K562 (cell line): ENCODE measurements around the gene ACADSB.

ENCODE experiments used
- CAMTA2 ChIP-seq: fragments of 250-450 bp; sonication (Bioruptor Pico); conservative IDR thresholded peaks from 2 replicates; pipeline ENCODE4 v1.5.1; 2022
- CEBPG ChIP-seq, 3 experiments: fragments of 200-800 bp in 1 of 3; sonication (Bioruptor generic) in 1 of 3; sonication (generic) in 1 of 3; formaldehyde crosslinking in 1 of 3; IDR thresholded peaks in 2 of 3; conservative IDR thresholded peaks in 1 of 3; 2 replicates each; pipeline versions ENCODE4 v1.6.1 to v1.8.0; 2016 to 2022; ENCODE audit warnings: missing compliant biosample characterization in 2 of 3, missing genetic modification characterization in 2 of 3, mild to moderate bottlenecking in 1 of 3, missing genetic modification reagents in 1 of 3
- CTCF ChIP-seq, 3 experiments: IDR thresholded peaks in 2 of 3; conservative IDR thresholded peaks in 1 of 3; 2 replicates each; pipeline ENCODE4 v1.5.1; 2011 to 2012; ENCODE audit warnings: low read length in 3 of 3, mild to moderate bottlenecking in 3 of 3, control low read depth in 2 of 3, improper control_type of control experiment in 1 of 3, inconsistent platforms in 1 of 3, low read depth in 1 of 3, mixed read lengths in 1 of 3, moderate library complexity in 1 of 3; ENCODE audit not compliant: insufficient read depth in 2 of 3
- E2F1 ChIP-seq: sonication (generic); formaldehyde crosslinking; IDR thresholded peaks from 2 replicates; pipeline ENCODE4 v1.8.1; 2023; ENCODE audit warnings: mild to moderate bottlenecking, missing genetic modification reagents, moderate library complexity
- ELF1 ChIP-seq: fragments of 200-800 bp; sonication (Bioruptor generic); IDR thresholded peaks from 2 replicates; pipeline ENCODE4 v1.6.1; 2016; ENCODE audit warnings: missing genetic modification characterization, missing compliant biosample characterization
- EZH2 ChIP-seq: IDR thresholded peaks from 2 replicates; pipeline ENCODE4 v1.6.1; 2012; ENCODE audit warnings: low read depth, mild to moderate bottlenecking, inconsistent platforms, low read length, borderline replicate concordance
- GABPA ChIP-seq: fragments of 200-800 bp; sonication (Bioruptor generic); conservative IDR thresholded peaks from 2 replicates; pipeline ENCODE4 v1.6.1; 2016; ENCODE audit warnings: low read depth, missing genetic modification characterization, missing compliant biosample characterization
- HDAC2 ChIP-seq: fragments of 450-650 bp; IDR thresholded peaks from 2 replicates; pipeline ENCODE4 v1.6.1; 2016; ENCODE audit warnings: mild to moderate bottlenecking
- LARP7 ChIP-seq: fragments of 450-650 bp; IDR thresholded peaks from 2 replicates; pipeline ENCODE4 v1.6.1; 2016
- SMC3 ChIP-seq: conservative IDR thresholded peaks from 2 replicates; pipeline ENCODE4 v1.6.1; 2011; ENCODE audit warnings: low read depth, low read length, improper control_type of control experiment; ENCODE audit not compliant: insufficient read depth
- TEAD4 ChIP-seq, 2 experiments: sonication (generic) in 1 of 2; formaldehyde crosslinking in 1 of 2; IDR thresholded peaks; 2 replicates each; pipeline versions ENCODE4 v1.6.1 to v1.8.0; 2012 to 2022; ENCODE audit warnings: borderline replicate concordance in 1 of 2, inconsistent platforms in 1 of 2, low read length in 1 of 2, mild to moderate bottlenecking in 1 of 2, missing genetic modification reagents in 1 of 2
- THAP7 ChIP-seq: fragments of 250-450 bp; sonication (Bioruptor Pico); IDR thresholded peaks from 2 replicates; pipeline ENCODE4 v1.5.0; 2021
- TF ChIP-seq, protein P1 (sequence below): sonication (generic); formaldehyde crosslinking; IDR thresholded peaks from 2 replicates; pipeline ENCODE4 v1.8.0; 2022; ENCODE audit warnings: mild to moderate bottlenecking, missing genetic modification reagents

- no peak for TF ChIP-seq CEBPG (CRISPR knock-in tag; IDR thresholded peaks at IDR 0.05)
- TF ChIP-seq CEBPG (tag; conservative IDR thresholded peaks at IDR 0.05 in 1 of 2, IDR thresholded peaks at IDR 0.05 in 1 of 2) = no peak
- TF ChIP-seq EZH2 = no peak
- TF ChIP-seq ELF1 (tag) = no peak
- TF ChIP-seq SMC3 = no peak
- TF ChIP-seq TEAD4 (IDR thresholded peaks at IDR 0.05; ENCODE audit: low read length) = no peak
- no peak for TF ChIP-seq TEAD4 (CRISPR knock-in tag; IDR thresholded peaks at IDR 0.05; ENCODE audit: borderline replicate concordance)
- no peak for TF ChIP-seq THAP7 (CRISPR knock-in tag)
- no peak for TF ChIP-seq LARP7
- TF ChIP-seq, protein P1, sequence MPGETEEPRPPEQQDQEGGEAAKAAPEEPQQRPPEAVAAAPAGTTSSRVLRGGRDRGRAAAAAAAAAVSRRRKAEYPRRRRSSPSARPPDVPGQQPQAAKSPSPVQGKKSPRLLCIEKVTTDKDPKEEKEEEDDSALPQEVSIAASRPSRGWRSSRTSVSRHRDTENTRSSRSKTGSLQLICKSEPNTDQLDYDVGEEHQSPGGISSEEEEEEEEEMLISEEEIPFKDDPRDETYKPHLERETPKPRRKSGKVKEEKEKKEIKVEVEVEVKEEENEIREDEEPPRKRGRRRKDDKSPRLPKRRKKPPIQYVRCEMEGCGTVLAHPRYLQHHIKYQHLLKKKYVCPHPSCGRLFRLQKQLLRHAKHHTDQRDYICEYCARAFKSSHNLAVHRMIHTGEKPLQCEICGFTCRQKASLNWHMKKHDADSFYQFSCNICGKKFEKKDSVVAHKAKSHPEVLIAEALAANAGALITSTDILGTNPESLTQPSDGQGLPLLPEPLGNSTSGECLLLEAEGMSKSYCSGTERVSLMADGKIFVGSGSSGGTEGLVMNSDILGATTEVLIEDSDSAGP (CRISPR knock-in tag) = no peak
- no peak for TF ChIP-seq CTCF (IDR thresholded peaks at IDR 0.05 in 2 of 3, conservative IDR thresholded peaks at IDR 0.05 in 1 of 3; ENCODE audit: insufficient read depth in 2 of 3, low read depth in 1 of 3, low read length in 3 of 3)
- TF ChIP-seq GABPA = no peak
- TF ChIP-seq CAMTA2 (CRISPR knock-in tag) = no peak
- no peak for TF ChIP-seq E2F1 (CRISPR knock-in tag)
- no peak for TF ChIP-seq HDAC2
These were observed 4.9 kb downstream of the ACADSB start for GRCh38 chr10:123013456-123014419.
